Measurements from ENCODE around the gene HECW1.

The HECW1 gene

DNA sequence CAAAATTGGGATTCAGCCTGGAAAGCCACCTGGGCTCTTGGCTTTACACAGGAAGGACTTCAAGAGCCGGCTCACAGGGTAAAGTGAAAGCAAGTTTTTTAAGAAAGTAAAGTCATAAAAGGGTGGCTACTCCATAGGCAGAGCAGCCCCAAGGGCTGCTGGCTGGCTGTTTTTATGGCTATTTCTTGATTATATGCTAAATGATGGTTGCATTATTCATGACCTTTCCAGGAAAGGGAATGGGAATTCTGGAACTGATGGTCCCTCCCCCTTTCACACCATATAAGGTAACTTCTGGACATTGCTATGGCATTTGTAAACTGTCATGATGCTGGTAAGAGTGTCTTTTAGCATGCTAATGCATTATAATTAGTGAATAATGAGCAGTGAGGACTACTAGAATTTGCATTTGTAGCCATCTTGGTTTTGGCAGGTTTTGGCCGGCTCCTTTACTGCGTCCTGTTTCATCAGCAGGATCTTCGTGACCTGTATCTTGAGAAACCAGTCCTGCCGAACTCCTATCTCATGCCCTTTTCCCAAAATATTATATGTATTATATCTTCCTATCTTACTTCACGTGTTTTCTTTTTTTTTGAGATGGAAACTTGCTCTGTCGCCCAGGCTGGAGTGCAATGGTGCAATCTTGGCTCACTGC is 80.5 kb downstream of the HECW1 start:
- no peak for DNase-seq (ENCODE audit: low read depth)
- TF ChIP-seq, protein P1, sequence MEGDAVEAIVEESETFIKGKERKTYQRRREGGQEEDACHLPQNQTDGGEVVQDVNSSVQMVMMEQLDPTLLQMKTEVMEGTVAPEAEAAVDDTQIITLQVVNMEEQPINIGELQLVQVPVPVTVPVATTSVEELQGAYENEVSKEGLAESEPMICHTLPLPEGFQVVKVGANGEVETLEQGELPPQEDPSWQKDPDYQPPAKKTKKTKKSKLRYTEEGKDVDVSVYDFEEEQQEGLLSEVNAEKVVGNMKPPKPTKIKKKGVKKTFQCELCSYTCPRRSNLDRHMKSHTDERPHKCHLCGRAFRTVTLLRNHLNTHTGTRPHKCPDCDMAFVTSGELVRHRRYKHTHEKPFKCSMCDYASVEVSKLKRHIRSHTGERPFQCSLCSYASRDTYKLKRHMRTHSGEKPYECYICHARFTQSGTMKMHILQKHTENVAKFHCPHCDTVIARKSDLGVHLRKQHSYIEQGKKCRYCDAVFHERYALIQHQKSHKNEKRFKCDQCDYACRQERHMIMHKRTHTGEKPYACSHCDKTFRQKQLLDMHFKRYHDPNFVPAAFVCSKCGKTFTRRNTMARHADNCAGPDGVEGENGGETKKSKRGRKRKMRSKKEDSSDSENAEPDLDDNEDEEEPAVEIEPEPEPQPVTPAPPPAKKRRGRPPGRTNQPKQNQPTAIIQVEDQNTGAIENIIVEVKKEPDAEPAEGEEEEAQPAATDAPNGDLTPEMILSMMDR (IDR thresholded peaks at IDR 0.05; ENCODE audit: control insufficient read depth, extremely low read depth, insufficient read depth): no peak
- H3K4me3 ChIP-seq (ENCODE audit: low read depth, low read length): no peak overlapping the region

DNA sequence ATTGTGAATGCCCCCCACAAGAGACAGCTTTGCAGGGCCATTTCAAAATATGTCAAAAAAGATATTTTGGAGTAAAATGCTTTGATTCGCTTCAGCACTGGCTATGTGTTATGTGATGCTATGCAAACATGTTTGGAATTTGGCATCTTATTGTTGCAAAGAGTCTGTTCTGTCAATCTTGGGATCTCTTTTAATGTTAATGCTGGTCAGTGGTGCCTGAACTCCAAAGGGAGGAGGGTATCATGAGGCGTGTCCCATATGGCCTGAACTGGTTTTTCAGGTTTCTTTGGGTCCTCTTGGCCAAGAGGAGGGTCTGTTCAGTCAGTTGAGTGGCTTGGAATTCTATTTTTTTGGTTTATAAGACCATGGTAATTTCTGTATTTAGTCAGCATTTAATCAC is 81.4 kb downstream of the HECW1 start:
- no peak overlapping the region for H3K4me3 ChIP-seq (ENCODE audit: low read depth, low read length)
- TF ChIP-seq, protein P1 (IDR thresholded peaks at IDR 0.05; ENCODE audit: control insufficient read depth, extremely low read depth, insufficient read depth): no peak
- no peak for DNase-seq (ENCODE audit: low read depth)

DNA sequence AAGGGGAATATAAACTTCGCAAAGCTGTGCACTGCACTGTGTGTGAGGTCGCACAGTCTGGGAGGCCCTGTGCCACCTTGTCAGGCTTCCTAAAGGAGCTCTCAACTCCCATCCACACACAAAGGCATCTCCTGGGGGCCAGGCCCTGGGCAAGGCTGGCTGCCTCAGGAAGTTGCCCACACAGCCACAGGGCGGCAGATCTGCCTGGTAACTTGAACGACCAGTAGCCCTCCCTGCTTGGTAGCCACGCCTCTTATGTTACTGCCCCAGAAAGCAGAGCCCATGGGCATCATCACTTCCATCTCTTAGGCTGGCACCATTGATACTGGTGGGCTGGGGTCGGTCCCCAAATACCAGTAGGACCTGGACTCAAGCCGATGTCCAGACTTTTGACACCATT is 82.8 kb downstream of the HECW1 start:
- TF ChIP-seq, protein P1 (IDR thresholded peaks at IDR 0.05; ENCODE audit: control insufficient read depth, extremely low read depth, insufficient read depth): no peak
- no peak for DNase-seq (ENCODE audit: low read depth)
- no peak overlapping the region for H3K4me3 ChIP-seq (ENCODE audit: low read depth, low read length)

DNA sequence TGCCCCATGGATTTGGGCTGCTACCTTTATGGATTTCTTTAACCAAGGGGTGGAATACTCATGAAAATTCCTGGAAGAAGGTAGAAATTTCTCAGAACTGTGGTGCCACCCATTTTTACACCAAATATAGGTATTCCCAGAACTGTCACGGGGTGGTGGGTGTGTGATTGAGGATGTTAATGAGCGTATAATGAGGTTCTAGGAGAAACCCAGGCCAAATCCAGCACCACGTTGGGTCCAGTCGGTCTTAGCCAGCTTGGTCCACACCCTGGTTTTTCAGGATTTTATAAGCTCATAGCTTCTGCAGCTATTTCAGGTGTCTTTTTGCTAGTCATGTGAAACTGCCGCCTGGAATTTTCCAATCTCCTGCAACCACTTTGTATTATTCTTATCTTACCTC is 83.3 kb downstream of the HECW1 start:
- TF ChIP-seq, protein P1 (IDR thresholded peaks at IDR 0.05; ENCODE audit: control insufficient read depth, extremely low read depth, insufficient read depth): no peak
- no peak for DNase-seq (ENCODE audit: low read depth)
- no peak overlapping the region for H3K4me3 ChIP-seq (ENCODE audit: low read depth, low read length)

DNA sequence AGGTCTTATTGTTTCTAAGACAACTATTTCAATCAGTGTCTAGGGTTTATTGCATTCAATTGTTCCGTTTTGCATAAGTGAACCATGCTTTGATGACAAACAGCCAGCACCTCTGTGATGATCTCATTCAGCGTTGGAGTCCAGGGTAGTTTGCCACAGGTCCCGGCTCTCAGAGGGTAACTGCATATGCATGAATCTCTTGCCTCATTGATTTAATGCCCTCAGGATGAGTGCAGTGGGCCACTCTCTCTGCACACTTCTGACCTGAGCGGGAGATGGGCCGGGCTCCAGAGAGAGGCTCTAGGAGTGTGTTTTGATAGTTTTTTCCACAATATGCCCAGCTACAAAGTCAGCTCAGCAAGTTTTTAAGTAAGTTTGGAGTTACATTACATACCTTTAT is 83.9 kb downstream of the HECW1 start:
- no peak overlapping the region for H3K4me3 ChIP-seq (ENCODE audit: low read depth, low read length)
- DNase-seq (ENCODE audit: low read depth): no peak
- TF ChIP-seq, protein P1 (IDR thresholded peaks at IDR 0.05; ENCODE audit: control insufficient read depth, extremely low read depth, insufficient read depth): no peak

DNA sequence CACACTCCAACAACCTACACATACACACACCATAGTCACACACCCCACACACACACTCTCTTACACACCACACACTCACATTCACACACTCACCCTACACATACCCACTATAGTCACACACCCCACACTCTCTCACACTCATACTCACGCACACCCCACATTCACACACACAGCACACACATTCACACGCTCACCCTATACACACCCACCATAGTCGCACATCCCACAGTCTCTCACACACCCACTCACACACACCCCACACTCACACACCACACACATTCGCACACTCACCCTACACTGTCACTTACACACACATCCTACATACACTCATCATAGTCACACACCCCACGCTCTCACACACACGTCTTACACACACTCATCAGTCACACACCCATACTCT is 85.6 kb downstream of the HECW1 start:
- no peak overlapping the region for H3K4me3 ChIP-seq (ENCODE audit: low read depth, low read length)
- DNase-seq (ENCODE audit: low read depth): no peak
- TF ChIP-seq, protein P1 (IDR thresholded peaks at IDR 0.05; ENCODE audit: control insufficient read depth, extremely low read depth, insufficient read depth): no peak

DNA sequence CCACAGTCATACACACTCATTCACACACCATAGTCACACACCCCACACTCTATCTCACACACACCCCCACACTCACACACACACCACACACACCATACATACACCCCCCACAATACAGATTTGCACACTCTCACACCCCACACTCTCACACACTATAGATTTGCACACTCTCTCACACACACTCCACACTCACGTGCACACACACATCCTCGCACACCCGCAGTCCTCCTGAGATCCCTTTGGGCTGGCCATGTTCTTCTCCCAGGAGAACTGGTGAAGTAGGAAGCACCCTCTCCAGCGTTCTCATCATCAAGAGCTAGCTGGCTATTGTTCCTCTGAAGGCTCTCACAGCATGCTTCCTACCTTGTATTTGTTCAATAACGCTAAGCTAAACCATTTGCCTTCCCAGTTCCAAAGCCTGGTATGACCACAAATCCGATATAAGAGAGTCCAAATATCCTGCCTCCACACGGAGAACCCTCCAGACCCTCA is 86.2 kb downstream of the HECW1 start:
- no peak for DNase-seq (ENCODE audit: low read depth)
- H3K4me3 ChIP-seq (ENCODE audit: low read depth, low read length): no peak overlapping the region
- TF ChIP-seq, protein P1 (IDR thresholded peaks at IDR 0.05; ENCODE audit: control insufficient read depth, extremely low read depth, insufficient read depth): no peak

All from LNCaP clone FGC (cell line).